Glutamatergic neuron (in vitro differentiated cells): ENCODE data around the gene METRN. TPM values are rescaled to one million over a fixed set of nuclear protein-coding genes. Genes with fewer than 3 reads are reported as not detected.

Experiments
- DNase-seq: peaks from one replicate; pipeline ENCODE4 v3.0.0; 2022
- H3K27ac Mint-ChIP-seq: one replicate; pipeline ENCODE4 v1.8.0; 2020; ENCODE audit warnings: mild to moderate bottlenecking, mixed read lengths, inconsistent platforms; ENCODE audit not compliant: unreplicated experiment
- H3K27me3 Mint-ChIP-seq: one replicate; pipeline ENCODE4 v1.8.0; 2020; ENCODE audit warnings: mild to moderate bottlenecking, moderate library complexity, mixed read lengths, inconsistent platforms; ENCODE audit not compliant: unreplicated experiment
- H3K36me3 Mint-ChIP-seq: one replicate; pipeline ENCODE4 v1.8.0; 2020; ENCODE audit warnings: mild to moderate bottlenecking, mixed read lengths, inconsistent platforms; ENCODE audit not compliant: unreplicated experiment
- H3K4me1 Mint-ChIP-seq: one replicate; pipeline ENCODE4 v1.8.0; 2020; ENCODE audit warnings: mild to moderate bottlenecking, low read depth, mixed read lengths, inconsistent platforms; ENCODE audit not compliant: unreplicated experiment
- H3K4me3 Mint-ChIP-seq: one replicate; pipeline ENCODE4 v1.8.0; 2020; ENCODE audit warnings: mild to moderate bottlenecking, mixed read lengths, inconsistent platforms; ENCODE audit not compliant: unreplicated experiment
- H3K9me3 Mint-ChIP-seq: one replicate; pipeline ENCODE4 v1.8.0; 2020; ENCODE audit warnings: mild to moderate bottlenecking, moderate library complexity, mixed read lengths, inconsistent platforms; ENCODE audit not compliant: unreplicated experiment
- CTCF ChIP-seq: fragments of 200-600 bp; sonication (generic); IDR thresholded peaks from one replicate; pipeline ENCODE4 v1.5.0; 2021; ENCODE audit not compliant: partially characterized antibody, unreplicated experiment
- total RNA-seq: library from RNA; stranded (reverse); fragmentation: NEBNext Ultra II Directional; extraction: Animal tissue kit (Norgen Biotek cat#: 25700); gene quantifications from one replicate; pipeline ENCODE4 v1.2.1, GENCODE V29; 2021; ENCODE audit not compliant: unreplicated experiment

Gene METRN
- total RNA-seq, 1 donor from 2014 or later, result 134 TPM

- no peaks in the 10 kb centered on the region for H3K36me3 Mint-ChIP-seq
- no peak for TF ChIP-seq CTCF
- H3K27ac Mint-ChIP-seq, result no peak overlapping the region
Observed at GRCh38 chr16:722835-723633, 8.1 kb downstream of the METRN start.

GRCh38 chr16:723695-724094, 8.8 kb downstream of the METRN start:
- no peak overlapping the region for H3K27ac Mint-ChIP-seq
- H3K36me3 Mint-ChIP-seq, result no peaks in the 10 kb centered on the region
- H3K4me1 Mint-ChIP-seq, result peaks cover 11% of the 10 kb centered on the region
- H3K27me3 Mint-ChIP-seq, result peaks cover 17% of the 10 kb centered on the region
- no peak overlapping the region for H3K4me3 Mint-ChIP-seq
- peaks cover 9% of the 10 kb centered on the region for H3K9me3 Mint-ChIP-seq
- TF ChIP-seq CTCF, result no peak
- DNase-seq, result no peak

More at GRCh38 chr16:722835-723633, 8.1 kb downstream of the METRN start:
- H3K4me1 Mint-ChIP-seq, result peaks cover 14% of the 10 kb centered on the region
- DNase-seq, result no peak
- H3K4me3 Mint-ChIP-seq, result no peak overlapping the region
- H3K9me3 Mint-ChIP-seq, result peaks cover 10% of the 10 kb centered on the region
- H3K27me3 Mint-ChIP-seq, result peaks cover 18% of the 10 kb centered on the region

- Mint-ChIP-seq H3K36me3 (no peaks in the 10 kb centered on the region), H3K27me3 (peaks cover 14% of the 10 kb centered on the region), H3K9me3 (peaks cover 5% of the 10 kb centered on the region), H3K27ac (no peak overlapping the region), H3K4me3 (no peak overlapping the region), H3K4me1 (peaks cover 3% of the 10 kb centered on the region)
- TF ChIP-seq CTCF, result no peak
- no peak for DNase-seq
Observed at GRCh38 chr16:724188-725040, 9.5 kb downstream of the METRN start.

- TF ChIP-seq CTCF, result no peak
- H3K4me1 Mint-ChIP-seq, result peaks cover 2% of the 10 kb centered on the region
- no peaks in the 10 kb centered on the region for H3K36me3 Mint-ChIP-seq
- H3K9me3 Mint-ChIP-seq, result peaks cover 3% of the 10 kb centered on the region
- DNase-seq, result no peak
- H3K27ac Mint-ChIP-seq, result no peak overlapping the region
- H3K27me3 Mint-ChIP-seq, result peaks cover 12% of the 10 kb centered on the region
- no peak overlapping the region for H3K4me3 Mint-ChIP-seq
Observed at GRCh38 chr16:725041-725376, 10.1 kb downstream of the METRN start.
